Measurements from ENCODE around the gene PMEPA1. TPM values are rescaled to one million over a fixed set of nuclear protein-coding genes. Genes with fewer than 3 reads are reported as not detected.
A peak's percentile ranks its signal among the peaks of the same experiment; 100 is the strongest.

Gene PMEPA1
- total and polyA plus RNA-seq, 2 donors (not counting 1 experiment from before 2014, with no cell fraction given): 9.9 to 37.4 TPM

GRCh38 chr20:57658447-57658832, 51.4 kb downstream of the PMEPA1 start:
- Mint-ChIP-seq H3K4me3 (no peak overlapping the region), H3K4me1 (peaks cover 53% of the 10 kb centered on the region), H3K27me3 (no peaks in the 10 kb centered on the region), H3K27ac (peak overlapping the region; percentile 32), H3K9me3 (ENCODE audit: insufficient read depth) (no peaks in the 10 kb centered on the region)
- H3K27ac ChIP-seq (ENCODE audit: low read length in 2 of 2): no peak overlapping the region
- no peak overlapping the region for H3K9ac ChIP-seq (ENCODE audit: low read length)
- ATAC-seq (ENCODE audit: low read depth): no peak
- peak; percentile 20 for DNase-seq
- H3K4me1 ChIP-seq (ENCODE audit: control insufficient read depth in 2 of 2, insufficient read depth in 2 of 2, low read length in 2 of 2): peaks cover 4 to 25% of the 10 kb centered on the region in 2 donors
- no peak overlapping the region for H3K4me2 ChIP-seq (replicated peaks; ENCODE audit: low read depth, low read length, poor library complexity, severe bottlenecking)
- H3K79me2 ChIP-seq (ENCODE audit: control insufficient read depth, insufficient read depth, low read length): peaks cover 40% of the 10 kb centered on the region
- H2AFZ ChIP-seq (ENCODE audit: insufficient read depth, low read depth, low read length, poor library complexity, severe bottlenecking): no peak overlapping the region
- peaks cover 92% of the 10 kb centered on the region for H4K20me1 ChIP-seq (ENCODE audit: control insufficient read depth, insufficient read depth, low read length, poor library complexity, severe bottlenecking)
- ChIA-PET CTCF (interaction anchor here (1.4 kb wide), 1 partner anchor 36 kb away, joined by 4 read pairs; no protein-coding TSS in a partner anchor), POLR2A (interaction anchor here (0.5 kb wide), 1 partner anchor 92 kb away, joined by 3 read pairs; no protein-coding TSS in a partner anchor)
- TF ChIP-seq CTCF (IDR thresholded peaks at IDR 0.05) (no peak), EZH2 (IDR thresholded peaks at IDR 0.05; ENCODE audit: borderline replicate concordance, insufficient read depth, low read depth, low read length, poor library complexity, severe bottlenecking) (no peak)
- H3K27me3 ChIP-seq (replicated peaks in 1 of 4; ENCODE audit: control extremely low read depth in 1 of 4, control insufficient read depth in 3 of 4, insufficient read depth in 4 of 4, low read length in 3 of 4): no peaks in the 10 kb centered on the region
- WGBS (ENCODE audit: insufficient coverage): 83% methylated on average over 7 of the region's 8 CpGs
- intact Hi-C loops (cut with micrococcal nuclease): loop anchor here (10.0 kb wide), 1 partner anchor 186 kb away; no protein-coding TSS in a partner anchor
- no peak overlapping the region for H3K4me3 ChIP-seq (ENCODE audit: control extremely low read depth in 1 of 5, extremely low read depth in 1 of 5, insufficient read depth in 1 of 5, low read depth in 2 of 5, low read length in 4 of 5)
- H3K36me3 ChIP-seq (replicated peaks in 1 of 2; ENCODE audit: control extremely low read depth in 1 of 2, control insufficient read depth in 1 of 2, extremely low read depth in 1 of 2, insufficient read depth in 2 of 2, low read length in 1 of 2): peaks cover 3 to 48% of the 10 kb centered on the region in 2 experiments
- H3K9me3 ChIP-seq (ENCODE audit: control extremely low read depth in 1 of 3, control insufficient read depth in 2 of 3, insufficient read depth in 1 of 3, low read length in 2 of 3): no peaks in the 10 kb centered on the region
